BJ (cell line): ENCODE results near the gene SPOP. TPM values are rescaled to one million over a fixed set of nuclear protein-coding genes. Genes with fewer than 3 reads are reported as not detected.
"Not testable (repeated sequence)": the region's sequence is repeated elsewhere in the genome, so short reads cannot be mapped to it uniquely, and the experiment has no call there.

Source experiments
- CTCF ChIA-PET: fragments of 350-600 bp; formaldehyde crosslinking; extraction: SDS; loops from one replicate; lab custom pipeline; 2021; ENCODE audit warnings: antibody characterized with exemption, inconsistent platforms; lab: Yijun Ruan, JAX
- POLR2A ChIA-PET: fragments of 300-600 bp; sonication (Branson Sonifier 250); formaldehyde crosslinking; extraction: SDS; loops from one replicate; lab custom pipeline; 2021; ENCODE audit warnings: antibody characterized with exemption; lab: Charles Lee
- DNase-seq: peaks from one replicate; pipeline ENCODE4 v3.0.0-alpha.2; 2011; ENCODE audit warnings: low read depth
- H3K27me3 ChIP-seq: 2 replicates; pipeline ENCODE4 v1.6.0; 2011; ENCODE audit warnings: low read length; ENCODE audit not compliant: control insufficient read depth, insufficient read depth
- H3K36me3 ChIP-seq: 2 replicates; pipeline ENCODE4 v1.5.1; 2011; ENCODE audit warnings: low read length; ENCODE audit not compliant: control insufficient read depth, insufficient read depth
- H3K4me3 ChIP-seq: 2 replicates; pipeline ENCODE4 v1.5.1; 2011; ENCODE audit warnings: low read depth, mild to moderate bottlenecking, control low read depth, low read length
- CTCF ChIP-seq: IDR thresholded peaks from 2 replicates; pipeline ENCODE4 v1.5.1; 2011; ENCODE audit warnings: low read depth, mild to moderate bottlenecking, control low read depth, inconsistent platforms, low read length, moderate library complexity; ENCODE audit not compliant: insufficient read depth
- polyA plus RNA-seq: library from polyadenylated mRNA; depleted of rRNA; stranded (reverse); fragments of >200 nt; gene quantifications from 2 replicates; pipeline ENCODE4 v1.2.3, GENCODE V29; 2011

Gene SPOP
- polyA plus RNA-seq, 1 experiment, result 136 TPM

GRCh38 chr17:49553676-49554335, 124.1 kb downstream of the SPOP start:
- Histone ChIP-seq H3K4me3 (no peak overlapping the region), H3K27me3 (0 out of 2 replicates have a peak, but pooled peaks cover 1% of the 10 kb centered on the region), H3K36me3 (no peaks in the 10 kb centered on the region)
- POLR2A ChIA-PET, result no interaction called here
- no peak for DNase-seq
- CTCF ChIA-PET, result interaction anchor here (0.9 to 10.9 kb wide), 4 partner anchors 12 to 236 kb away, joined by 3 to 294 read pairs (median 72); partner anchors contain the start of gene NGFR
- TF ChIP-seq CTCF, result no peak

GRCh38 chr17:49552070-49552751, 125.7 kb downstream of the SPOP start:
- Histone ChIP-seq H3K27me3 (peaks cover 4% of the 10 kb centered on the region; the same call in 1 of the 2 replicates), H3K4me3 (no peak overlapping the region), H3K36me3 (no peaks in the 10 kb centered on the region)
- no peak for DNase-seq
- ChIA-PET CTCF (interaction anchor here (0.6 to 10.9 kb wide), 4 partner anchors 120 to 530 kb away, joined by 3 to 294 read pairs (median 4); no protein-coding TSS in a partner anchor), POLR2A (no interaction called here)
- no peak for TF ChIP-seq CTCF

GRCh38 chr17:49551221-49552069, 126.5 kb downstream of the SPOP start:
- ChIA-PET CTCF (interaction anchor here (0.9 to 10.9 kb wide), 2 partner anchors 119 to 236 kb away, joined by 3 to 294 read pairs; no protein-coding TSS in a partner anchor), POLR2A (no interaction called here)
- peaks cover 6% of the 10 kb centered on the region; the same call in 1 of the 2 replicates for H3K27me3 ChIP-seq
- no peaks in the 10 kb centered on the region for H3K36me3 ChIP-seq
- no peak for TF ChIP-seq CTCF
- no peak overlapping the region for H3K4me3 ChIP-seq
- no peak for DNase-seq

GRCh38 chr17:49550764-49551163, 127.1 kb downstream of the SPOP start:
- H3K27me3 ChIP-seq, H3K4me3 ChIP-seq, POLR2A ChIA-PET, H3K36me3 ChIP-seq, DNase-seq: not testable (repeated sequence)
- CTCF ChIA-PET, result interaction anchor here (1.0 to 10.9 kb wide), 2 partner anchors 19 to 119 kb away, joined by 4 to 294 read pairs; no protein-coding TSS in a partner anchor
